Suppressor macrophage treated with lipopolysaccharide for 1 hour (primary cell): ENCODE measurements around the gene CCDC152.

Source experiments
- DNase-seq, 3 donors: peaks; one replicate each; pipeline ENCODE4 v3.0.0-alpha.2; 2020 to 2022

CCDC152 gene

DNA sequence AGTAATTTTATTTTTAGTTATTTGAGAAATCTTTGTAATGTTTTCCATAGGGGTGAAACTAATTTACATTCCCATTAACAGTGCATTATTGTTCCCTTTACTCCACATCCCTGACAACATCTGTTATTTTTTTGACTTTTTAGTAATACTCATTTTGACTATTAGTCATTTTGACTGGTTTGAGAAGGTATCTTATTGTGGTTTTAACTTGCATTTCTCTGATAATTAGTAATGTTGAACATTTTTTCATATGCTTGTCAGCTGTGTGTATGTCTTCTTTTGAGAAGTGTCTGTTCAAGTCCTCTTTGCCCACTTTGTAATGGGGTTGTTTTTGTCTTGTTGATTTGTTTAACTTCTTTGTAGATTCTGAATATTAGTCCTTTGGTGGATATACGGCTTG lies 27.5 kb downstream of the CCDC152 start:
- DNase-seq: no peak

DNA sequence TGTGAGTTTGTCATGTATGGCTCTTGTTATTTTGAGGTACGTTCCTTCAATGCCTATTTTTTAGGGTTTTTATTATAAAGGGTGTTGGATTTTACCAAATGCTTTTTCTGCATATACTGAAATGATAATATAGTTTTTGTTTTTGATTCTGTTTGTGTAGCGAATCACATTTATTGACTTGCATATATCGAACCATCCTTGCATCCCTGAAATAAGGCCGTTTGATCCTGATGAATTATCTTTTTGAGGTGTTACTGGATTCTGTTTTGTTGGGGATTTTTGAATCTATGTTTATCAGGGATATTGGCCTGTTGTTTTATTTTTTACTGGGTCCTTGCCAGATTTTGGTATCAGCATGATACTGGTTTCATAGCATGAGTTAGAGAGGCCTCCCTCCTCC lies 29.1 kb downstream of the CCDC152 start:
- DNase-seq: no peak

DNA sequence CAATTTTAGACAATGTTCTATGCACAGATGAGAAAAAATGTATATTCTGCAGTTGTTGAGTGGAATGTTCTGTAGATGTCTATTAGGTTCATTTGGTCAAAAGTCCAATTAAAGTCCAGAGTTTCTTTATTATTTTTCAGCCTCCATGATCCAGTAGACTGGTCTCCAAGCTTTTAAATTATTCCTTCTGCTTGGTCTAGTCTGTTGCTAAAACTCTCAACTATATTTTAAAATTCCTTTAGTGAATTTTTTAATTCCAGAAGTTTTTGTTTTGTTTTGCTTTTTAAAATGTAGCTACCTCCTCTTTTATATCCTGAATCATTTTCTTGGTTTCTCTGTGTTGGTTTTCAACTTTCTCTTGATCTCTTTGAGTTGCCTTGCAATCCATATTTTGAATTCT lies 30.5 kb downstream of the CCDC152 start:
- DNase-seq: no peak

DNA sequence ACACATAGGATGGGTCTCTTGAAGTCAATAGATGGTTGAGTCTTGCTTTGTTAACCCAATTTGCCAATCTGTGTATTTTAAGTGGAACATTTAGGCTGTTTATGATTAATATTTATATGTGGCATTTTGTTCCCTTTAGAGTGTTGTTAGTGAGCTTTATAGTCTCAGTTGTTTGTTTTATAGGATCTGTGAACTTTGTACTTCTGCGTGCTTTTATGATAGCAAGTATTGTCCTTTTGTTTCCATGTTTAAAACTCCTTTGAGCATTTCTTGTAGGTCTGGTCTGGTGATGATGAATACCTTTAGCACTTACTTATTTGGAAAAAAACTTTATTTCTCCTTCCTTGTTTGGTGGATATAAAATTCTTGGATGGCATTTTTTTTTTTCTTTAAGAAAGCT lies 31.2 kb downstream of the CCDC152 start:
- no peak for DNase-seq

DNA sequence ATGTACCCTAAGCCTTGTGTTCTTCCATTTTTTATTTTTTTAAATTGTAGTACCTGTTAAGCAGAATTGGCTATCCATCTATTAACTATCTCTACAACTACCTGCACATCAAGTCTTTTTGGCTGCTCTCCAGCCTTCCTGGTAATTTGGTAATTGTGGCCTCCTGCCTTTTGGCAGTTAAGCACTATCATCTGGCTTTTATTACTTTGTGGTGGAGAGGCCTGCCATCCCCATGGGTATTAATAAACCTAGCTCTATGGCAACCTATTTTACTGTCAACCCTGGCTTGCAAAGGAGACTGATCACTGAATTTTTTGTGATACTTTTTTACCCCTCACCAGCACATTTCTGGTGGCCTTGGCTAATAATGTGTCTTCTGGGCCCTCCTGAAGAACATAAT lies 34.5 kb downstream of the CCDC152 start:
- no peak for DNase-seq

DNA sequence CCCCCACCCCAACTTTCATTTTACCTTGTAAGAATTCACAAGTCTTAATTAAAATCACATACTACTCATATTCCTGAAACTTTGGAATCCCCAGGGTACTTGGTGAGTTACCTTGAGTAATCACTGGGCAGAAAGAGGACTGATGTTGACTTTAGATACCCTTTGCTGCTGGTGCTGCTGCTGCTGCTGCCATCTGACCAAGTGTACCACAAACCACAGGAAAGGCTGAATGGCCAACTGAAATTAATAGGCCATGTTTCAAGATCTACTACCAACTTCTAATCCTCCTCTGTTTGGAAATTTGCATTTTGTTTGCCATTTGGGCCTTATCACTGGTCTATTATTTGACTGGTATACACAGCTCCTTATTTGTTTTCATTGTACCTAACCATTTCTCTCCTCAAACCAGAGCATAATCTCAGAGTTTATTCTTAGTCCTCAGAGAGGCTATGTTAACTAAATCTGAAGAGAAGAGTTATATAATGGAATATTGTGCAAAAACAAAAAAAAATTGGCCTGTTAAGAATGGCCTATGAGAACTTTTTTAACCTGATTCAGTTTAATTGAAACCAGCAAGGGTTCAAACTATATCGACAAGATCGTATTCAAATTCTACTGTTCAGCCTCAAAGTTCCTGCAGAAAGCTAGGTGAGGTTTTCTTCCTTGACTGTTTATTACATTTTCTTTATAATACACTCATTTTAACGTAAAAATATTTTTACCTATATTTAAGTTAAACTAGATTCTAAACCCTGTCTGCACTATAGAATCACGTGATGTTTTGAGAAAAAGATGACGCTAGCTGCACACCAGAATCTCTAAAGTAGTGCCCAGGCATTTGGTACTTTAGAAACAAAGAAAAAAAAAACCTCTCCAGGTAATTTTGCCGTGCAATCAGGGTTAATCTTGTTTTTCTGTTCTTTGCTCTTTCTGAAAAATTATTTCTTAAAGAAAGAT lies 41.9 kb downstream of the CCDC152 start:
- no peak for DNase-seq

DNA sequence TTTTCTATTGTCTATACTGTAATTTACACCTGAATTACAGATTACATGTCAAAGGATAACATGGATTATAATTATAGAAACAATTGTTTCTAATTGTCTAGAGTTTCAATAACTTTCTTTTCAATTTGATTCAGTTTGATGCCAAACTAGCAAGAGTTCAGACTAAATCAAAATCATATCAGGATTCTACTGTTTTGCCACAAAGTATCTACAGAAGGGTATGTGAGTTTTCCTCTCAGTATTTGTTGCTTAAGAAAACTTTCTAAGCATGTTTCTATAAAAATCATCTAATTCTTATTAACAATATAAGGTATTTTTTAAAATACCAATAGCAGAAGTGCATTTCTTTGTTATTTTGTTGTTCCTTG lies 42.6 kb downstream of the CCDC152 start:
- no peak for DNase-seq

DNA sequence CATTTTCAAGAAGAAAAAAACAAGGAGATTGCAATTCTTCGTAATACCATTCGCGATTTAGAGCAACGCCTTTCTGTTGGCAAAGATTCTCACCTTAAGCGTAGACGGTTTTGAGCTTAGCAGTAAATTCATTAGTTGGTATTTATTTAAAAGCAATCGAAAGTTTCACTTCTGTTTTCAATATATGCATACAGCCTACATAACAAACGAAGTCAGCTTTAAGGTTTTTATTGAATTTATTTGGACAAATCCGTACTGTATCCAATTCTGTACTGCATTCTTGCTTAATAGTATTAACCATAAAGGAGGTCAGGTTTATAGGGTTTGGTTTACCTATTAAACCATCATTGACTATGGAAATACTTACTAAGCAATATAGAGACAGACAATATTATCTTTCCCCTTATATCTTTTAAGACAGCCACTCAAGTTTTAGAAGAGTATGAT lies 43.1 kb downstream of the CCDC152 start:
- no peak for DNase-seq

DNA sequence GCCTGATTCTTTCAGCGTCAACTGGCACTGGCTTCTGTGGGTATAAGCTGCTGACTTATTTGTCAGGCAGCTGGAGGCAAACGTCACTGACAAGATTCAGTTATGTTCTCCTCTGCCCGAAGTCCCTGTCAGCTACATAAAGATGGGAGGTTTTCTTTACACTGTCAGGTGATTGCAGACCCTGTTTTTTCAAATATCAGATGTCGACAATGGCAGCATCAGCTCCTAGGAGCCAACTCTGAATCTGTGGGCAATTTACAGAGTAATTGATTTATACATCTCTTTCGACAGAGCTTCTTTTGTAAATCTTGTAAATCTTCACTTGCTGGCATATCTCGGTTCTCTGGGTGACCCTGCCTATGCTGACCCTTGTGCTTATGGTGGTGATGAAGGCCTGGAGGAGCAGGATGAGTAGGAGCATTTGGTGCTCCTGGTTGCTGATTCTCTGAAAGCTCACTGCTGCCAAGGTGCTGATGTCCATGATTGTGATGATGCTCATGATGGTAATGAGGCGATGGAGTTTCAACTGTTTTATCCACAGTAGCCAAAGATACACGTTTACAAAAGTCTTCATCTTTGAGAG lies 44.2 kb downstream of the CCDC152 start:
- no peak for DNase-seq

DNA sequence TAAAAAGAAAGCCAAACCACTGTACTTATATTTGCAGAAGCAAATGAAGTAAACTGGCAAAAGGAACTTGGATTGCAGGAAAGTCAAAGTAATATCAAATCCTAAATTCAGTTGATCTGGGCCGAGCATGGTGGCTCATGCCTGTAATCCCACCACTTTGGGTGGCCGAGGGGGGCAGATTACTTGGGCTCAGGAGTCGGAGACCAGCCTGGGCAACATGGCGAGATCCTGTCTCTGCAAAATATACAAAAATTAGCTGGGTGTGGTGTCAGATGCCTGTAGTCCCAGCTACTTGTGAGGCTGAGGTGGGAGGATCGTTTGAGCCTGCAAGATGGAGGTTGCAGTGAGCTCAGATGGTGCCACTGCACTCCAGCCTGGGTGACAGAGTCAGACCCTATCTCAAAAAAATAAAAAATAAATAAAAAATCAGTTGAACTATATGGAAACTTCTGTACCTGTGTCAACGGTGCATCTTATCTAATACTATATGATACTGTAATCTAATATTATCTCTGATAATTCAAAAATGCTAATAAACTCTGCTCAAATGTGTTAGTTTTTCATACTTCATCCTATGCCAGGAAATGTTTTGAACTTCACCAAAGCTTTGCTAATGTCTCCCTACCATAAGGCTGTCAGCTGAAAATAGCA lies 45.0 kb downstream of the CCDC152 start:
- DNase-seq: no peak

DNA sequence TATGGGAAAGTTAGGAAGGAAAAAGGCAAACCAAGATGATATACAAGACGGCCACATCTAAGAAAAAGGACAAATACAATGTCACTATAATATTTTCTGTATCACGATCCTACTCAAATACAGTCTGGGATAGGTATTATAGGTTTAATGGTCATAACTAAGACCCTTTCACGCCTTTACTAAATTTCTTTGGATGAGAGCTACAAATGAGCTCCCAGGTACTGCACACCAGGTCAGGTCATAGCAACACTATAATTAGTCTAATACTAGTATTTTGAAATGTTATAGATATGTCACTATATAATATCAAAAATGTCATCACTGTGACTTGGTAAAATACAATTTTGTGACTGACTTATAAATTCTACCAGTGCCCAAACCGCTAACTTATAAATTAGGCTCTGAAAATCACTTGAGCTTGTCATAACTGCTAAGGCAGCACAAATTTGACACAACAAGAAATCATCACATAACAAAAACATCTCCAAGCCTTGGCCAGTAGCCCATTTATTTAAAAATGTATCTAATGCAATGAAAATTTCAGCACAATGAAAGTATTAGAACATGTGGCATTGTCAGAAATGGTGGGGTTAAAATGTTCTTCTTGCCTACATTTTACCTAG lies 48.2 kb downstream of the CCDC152 start:
- no peak for DNase-seq

DNA sequence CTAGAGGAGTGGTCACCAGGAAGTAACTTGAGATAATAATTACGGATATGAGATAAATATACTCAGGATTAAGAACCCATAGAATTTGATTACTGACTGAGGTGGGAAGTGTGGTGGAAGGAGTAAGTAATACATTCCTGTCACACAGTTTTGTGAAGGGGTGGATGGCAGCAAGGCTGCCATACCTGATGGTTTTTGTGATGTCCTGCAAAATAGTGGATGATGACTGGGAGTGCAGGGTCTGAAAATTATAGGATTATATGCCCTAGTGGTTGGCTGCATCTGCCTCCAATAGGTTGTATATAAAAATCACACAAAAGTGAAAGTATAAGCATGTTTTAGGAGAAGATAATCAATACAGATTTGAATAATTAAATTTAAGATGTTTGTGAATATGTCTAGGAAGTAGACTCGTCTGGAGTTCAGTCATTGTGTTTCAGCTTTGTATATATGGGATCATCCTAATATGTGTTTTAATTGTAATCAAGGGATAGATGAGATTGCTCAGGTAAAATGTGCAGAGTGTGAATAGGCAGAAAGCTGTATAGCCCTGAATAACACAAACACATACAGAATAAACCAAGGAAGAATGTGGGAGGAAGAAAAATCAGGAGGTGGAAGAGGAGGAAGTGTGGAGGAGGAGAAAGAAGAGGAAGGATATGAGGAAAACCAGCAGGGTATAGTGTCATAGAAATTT lies 49.5 kb downstream of the CCDC152 start:
- DNase-seq: no peak

DNA sequence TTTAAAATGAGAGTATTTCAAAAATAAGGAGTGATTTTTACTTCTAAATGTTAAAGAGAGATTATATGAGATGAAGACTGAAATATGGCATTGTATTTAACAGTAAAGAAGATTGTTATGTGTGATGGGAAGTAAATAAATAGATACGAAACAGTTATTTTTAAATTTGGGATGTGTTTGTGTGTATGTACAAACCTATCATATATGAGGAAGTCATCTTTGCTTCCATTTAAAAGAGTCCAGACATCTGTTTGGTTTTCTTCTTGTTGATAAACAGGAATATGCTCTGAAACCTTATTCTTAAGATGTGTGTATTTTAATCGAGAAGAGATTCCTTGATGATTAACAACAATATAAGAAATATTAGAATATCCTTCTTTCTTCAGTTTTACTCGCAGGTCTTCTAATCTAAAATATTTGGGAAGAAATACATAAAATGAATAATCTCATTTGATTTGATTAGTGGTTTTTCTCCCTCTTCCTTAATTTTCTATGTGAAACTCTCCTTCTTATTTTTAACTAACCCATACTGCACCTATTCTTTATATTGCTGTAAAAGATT lies 50.2 kb downstream of the CCDC152 start:
- no peak for DNase-seq

DNA sequence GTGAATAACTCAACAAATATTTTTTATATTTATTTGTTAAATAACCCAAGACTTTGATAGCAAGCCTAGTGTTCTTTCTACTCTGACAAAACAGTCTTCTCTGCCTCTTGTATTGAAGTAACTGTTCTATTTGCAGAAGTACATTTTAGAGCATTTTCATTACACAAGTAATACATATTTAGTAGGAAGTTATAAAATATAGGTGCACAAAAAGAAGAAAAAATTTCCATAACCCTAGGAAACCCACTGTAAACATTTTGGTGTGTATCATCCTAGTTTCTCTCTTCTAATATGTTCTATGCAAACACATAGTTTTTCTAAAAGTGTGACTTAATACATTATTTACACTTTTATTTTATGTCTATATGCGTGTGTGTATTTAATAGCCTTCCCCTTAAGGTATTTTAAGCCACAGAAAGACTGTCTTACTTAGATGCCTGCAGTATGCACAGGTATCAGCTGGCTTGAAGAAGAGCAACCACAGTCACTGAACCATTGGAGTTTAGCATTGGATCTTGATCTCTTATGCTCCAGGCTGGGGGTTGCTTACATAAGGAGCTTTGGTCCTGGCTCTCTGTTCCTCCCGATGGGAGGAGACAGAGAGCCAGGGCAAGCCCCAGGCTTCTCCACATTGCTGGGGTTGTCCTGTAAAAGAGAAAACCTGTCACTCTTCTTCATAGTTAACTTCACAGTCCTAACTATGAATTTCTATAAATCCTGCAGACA lies 51.3 kb downstream of the CCDC152 start:
- DNase-seq: peak in 1 of 3 donors; percentile 19

DNA sequence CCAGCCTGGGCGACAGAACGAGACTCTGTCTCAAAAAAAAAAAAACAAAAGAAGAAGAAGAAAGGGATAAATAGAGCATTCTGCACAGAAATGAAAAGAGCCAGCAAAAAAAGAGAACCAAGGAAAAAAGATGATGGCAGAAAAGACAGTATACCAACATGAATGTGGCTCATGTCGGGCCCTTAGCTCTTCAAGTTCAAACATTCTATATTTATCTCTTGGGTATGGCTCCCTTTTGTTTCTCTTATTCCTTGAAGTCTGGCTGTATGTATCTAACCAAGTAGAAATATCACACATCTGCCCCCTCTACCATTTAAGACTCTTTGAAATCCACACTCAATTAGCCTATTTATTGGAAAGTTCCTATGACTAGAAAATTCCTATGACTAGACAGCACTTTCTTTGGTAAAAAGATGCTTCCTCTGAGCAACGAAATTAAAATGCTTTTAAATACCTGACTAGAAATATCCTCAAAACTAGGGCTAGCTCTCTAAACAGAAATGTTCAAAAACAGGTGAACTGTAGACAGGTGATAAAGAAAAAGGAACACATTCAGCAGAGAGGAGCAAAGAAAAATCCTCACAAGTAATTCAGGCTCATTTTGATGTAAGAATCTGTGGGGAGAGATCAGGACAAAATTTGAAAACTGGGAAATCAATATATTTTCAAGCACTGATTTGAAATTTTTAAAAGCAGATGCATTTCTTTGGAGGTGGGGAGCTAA lies 52.4 kb downstream of the CCDC152 start:
- no peak for DNase-seq

DNA sequence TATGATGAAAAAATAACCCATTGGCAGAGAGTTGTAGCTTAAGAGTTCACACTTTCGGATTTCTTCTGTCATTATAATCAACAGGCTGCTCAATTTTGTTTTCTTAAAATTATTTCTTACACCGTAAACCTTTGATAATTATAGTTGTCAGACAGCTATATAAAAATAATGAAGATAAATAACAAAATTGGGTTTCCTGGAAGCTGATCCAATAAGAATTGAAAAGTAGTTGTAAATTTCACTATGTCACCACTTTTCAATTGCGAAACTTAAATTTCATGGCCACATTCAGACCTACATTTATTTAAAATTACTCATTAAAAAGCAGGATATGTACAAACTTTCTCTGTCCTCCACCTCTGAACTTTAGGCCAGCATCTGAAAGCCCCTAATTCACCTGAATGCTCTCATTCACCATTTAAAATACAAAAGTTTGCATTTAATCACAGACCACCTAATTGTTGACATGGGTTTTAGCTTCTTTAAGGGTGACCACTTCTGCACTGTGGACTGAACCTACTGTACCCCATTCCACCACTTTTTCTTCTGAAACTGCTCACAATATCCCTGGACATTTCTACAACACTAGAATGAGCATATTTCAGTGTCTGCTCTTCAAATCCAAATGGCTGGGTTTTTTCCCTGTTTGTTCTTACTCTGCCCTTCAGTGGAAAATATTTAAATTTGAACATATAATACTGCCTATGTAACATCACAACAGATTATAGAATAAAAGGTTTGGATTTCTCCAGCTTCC lies 54.4 kb downstream of the CCDC152 start:
- DNase-seq: peak in 2 of 3 donors; percentile 29 to 44

DNA sequence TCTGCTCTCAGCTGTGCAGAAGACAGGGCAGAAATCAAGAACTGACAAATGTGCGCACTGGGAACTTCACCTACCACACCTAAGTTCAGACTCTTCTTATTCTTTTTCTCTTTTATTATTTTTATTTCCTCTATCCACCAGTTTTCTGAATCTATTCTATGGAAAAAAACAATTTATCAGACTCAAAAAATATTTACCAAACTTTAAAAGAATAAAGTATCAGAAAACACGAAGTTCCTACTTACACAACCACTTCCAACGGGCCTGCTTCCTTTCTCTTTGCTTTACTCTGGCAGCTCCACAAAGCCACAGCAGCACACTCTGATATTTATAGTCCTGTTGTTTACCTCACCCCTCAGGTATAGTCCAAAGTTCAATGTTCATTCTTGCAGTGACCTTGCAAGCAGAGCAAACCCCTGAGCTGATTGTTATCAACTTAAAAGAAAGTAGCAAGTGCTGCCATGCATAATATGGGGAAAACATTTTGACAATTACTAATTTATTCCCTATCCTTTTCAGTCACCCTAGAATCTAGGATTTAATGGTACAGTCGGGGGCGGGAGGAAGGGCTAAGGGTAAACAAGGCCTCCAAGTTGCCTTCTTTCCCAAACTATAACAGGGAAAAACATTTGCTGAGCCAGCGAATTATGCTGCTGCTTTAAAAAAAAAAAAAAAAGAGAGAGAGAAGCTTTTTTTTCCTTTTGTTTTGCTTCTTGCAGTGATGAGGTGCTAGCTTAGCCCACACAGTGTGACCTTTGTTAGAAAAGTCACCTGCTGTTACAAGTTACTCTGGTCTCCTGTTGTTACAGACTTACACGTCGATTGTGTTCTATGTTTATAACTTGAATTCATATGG lies 55.2 kb downstream of the CCDC152 start, which contains the start of gene SELENOP:
Gene SELENOP, minus strand, starts transcription at position 302 of the 856 bp plus-strand sequence. CDS start 3,539 bp downstream, outside the sequence.
- DNase-seq: peak; percentile 50 to 64 (median 58)

DNA sequence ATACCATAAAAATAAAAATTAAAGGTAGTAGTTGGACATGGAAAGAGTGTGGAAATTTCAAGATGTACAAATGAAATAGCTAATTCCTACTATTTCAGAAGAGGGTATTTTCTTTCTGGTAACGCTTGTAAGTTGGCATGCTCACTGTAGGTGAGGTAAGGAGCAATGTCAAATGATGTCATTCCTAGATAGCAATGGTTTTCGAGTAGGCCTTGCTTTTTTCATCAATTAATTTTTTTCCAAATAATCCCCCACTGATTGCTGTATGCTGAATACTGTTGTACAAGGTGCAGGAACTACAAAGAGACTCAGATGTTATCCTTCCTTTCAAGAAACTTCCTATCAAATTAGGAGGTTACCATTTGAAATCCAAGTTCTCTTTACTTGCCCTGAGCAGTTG lies 56.0 kb downstream of the CCDC152 start:
- no peak for DNase-seq

DNA sequence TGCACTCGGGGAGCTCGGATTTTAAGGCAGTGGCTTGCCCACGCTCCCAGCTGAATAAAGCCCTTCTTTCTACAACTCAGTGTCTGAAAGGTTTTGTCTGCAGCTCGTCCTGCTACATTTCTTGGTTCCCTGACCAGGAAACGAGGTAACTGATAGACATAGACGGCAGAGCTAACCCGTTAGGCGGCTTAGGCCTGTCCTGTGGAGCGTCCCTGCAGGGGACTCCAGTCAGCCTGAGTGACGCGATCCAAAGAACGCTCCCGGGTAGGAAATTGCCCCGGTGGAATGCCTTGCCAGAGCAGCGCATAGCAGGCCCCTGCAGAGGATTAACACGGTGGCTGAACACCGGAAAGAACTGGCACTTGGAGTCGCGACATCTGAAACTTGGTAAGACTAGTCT lies 56.9 kb downstream of the CCDC152 start:
- DNase-seq: no peak
